ENCODE data around the gene TMEM271.

The TMEM271 gene

DNA sequence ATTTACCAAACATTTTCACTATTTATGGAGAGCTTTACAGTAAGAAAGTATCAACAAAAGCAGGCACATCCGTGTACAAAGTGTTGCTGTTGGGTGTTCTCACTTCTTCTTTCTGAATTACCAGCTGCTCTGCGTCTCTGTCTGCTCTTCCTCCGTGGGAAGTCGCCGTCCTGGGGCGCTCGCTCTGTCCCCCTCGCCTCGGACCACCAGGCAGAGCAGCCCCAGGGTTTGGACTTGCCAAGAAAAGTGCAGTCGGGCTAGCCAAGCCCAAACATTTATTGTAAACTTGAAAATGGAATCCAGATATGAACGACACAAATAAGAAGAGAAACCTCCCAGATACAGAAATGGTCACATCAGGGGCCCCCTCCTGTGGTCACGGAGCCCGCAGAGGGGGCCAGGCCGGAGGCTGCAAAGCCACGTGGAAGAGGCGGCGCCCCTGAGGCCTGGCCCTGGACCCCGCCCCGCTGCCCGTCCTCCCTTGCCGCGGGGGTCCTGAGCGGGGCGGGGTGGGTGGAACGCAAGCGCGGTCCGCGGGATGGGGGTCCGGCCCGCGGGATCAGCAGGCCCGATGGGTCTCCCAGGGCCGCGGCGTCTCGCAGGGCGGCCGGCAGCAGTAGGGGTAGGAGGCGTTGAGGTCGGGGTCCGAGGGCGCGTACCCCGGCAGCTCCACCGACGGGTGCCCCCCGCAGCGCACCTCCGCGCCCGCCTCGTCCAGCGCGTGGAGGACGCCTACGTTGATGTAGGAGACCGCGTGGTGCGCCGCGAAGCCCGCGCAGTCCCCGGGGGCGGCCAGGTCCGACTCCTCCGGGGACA lies 1.5 kb downstream of the TMEM271 start:
- no peak for TF ChIP-seq CTCF (IDR thresholded peaks at IDR 0.05; ENCODE audit: borderline replicate concordance, control extremely low read depth, extremely low read depth, insufficient read depth, missing control alignments)
- DNase-seq (ENCODE audit: low spot score): no peak
- in situ Hi-C loops (cut with MboI; ENCODE audit: low sequenced_read_pairs, unreplicated experiment): no loop called here

DNA sequence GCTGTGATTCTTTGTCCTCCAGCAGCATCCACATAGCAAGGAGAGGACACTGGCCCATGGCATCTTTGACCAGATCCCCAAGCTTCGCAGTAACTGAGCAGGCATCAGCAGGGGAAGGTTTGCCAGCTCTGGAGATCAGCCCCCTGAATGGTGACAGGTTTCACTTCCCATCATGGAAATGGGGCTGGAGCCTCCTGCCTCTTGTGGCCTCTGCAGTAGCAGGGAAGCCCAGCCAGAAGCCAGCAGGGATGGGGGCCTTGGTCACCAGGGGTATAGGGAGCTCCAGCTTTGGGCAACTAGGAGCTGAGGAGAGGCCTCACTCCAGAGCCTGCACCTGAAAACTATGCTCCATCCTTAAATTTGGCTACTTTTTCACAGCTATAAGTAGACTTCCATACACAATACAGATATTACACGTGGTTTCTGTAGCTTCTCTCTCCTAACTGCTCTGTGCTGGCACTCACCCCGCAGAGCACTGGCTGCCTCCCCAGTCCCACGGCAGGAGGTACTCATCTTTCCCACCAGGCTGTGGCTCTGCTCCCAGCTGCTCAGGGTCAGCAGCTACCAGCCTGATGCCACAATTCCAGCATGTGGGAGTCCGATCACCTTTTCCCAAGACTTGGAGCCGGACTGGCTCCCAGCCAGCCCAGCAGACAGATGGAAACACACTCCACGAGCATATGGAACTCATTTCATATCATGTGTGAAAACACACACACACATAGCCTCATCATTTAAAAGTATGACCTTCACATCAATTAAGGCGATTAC lies 2.8 kb downstream of the TMEM271 start:
- no peak for TF ChIP-seq CTCF (IDR thresholded peaks at IDR 0.05; ENCODE audit: borderline replicate concordance, control extremely low read depth, extremely low read depth, insufficient read depth, missing control alignments)
- DNase-seq (ENCODE audit: low spot score): no peak
- in situ Hi-C loops (cut with MboI; ENCODE audit: low sequenced_read_pairs, unreplicated experiment): no loop called here

- in situ Hi-C loops (cut with MboI; ENCODE audit: low sequenced_read_pairs, unreplicated experiment): no loop called here
- no peak for TF ChIP-seq CTCF (IDR thresholded peaks at IDR 0.05; ENCODE audit: borderline replicate concordance, control extremely low read depth, extremely low read depth, insufficient read depth, missing control alignments)
- DNase-seq (ENCODE audit: low spot score): no peak
Measured at GRCh38 chr4:572594-572993, 3.5 kb downstream of the TMEM271 start.

DNA sequence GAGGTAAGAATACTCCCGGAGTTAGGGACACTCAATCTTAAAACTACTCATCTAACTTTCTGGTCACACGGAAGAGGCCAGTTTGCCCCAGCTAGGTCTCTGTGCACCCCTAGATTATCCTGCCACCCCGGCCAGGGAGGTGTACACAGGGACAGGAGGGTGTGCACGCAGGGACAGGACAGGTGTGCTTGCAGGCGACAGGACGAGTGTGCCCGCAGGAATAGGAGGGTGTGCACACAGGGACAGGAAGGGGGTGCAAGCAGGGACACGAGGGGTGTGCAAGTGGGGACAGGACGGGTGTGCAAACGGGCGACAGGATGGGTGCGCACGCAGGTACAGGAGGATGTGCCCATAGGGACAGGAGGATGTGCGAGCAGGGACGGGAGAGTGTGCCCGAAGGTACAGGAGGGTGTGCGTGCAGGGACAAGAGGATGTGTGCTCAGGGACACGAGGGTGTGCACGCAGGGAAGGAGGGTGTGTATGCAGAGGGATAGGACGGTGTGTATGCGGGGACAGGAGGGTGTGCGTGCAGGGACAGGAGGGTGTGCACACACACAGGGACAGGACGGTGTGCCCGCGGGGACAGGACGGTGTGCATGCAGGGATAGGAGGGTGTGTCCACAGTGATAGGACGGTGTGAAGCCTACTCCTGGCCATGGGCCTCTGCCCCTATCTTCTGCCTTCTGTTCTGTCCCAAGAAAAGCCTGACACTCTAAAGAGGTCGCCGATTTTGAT lies 4.1 kb downstream of the TMEM271 start:
- TF ChIP-seq CTCF (IDR thresholded peaks at IDR 0.05; ENCODE audit: borderline replicate concordance, control extremely low read depth, extremely low read depth, insufficient read depth, missing control alignments): no peak
- DNase-seq (ENCODE audit: low spot score): no peak
- in situ Hi-C loops (cut with MboI; ENCODE audit: low sequenced_read_pairs, unreplicated experiment): no loop called here

GRCh38 chr4:570754-571153 lies 5.3 kb downstream of the TMEM271 start:
- in situ Hi-C loops (cut with MboI; ENCODE audit: low sequenced_read_pairs, unreplicated experiment): no loop called here
- no peak for DNase-seq (ENCODE audit: low spot score)
- no peak for TF ChIP-seq CTCF (IDR thresholded peaks at IDR 0.05; ENCODE audit: borderline replicate concordance, control extremely low read depth, extremely low read depth, insufficient read depth, missing control alignments)

GRCh38 chr4:569958-570667 lies 6.0 kb downstream of the TMEM271 start:
- no peak for DNase-seq (ENCODE audit: low spot score)
- in situ Hi-C loops (cut with MboI; ENCODE audit: low sequenced_read_pairs, unreplicated experiment): no loop called here
- TF ChIP-seq CTCF (IDR thresholded peaks at IDR 0.05; ENCODE audit: borderline replicate concordance, control extremely low read depth, extremely low read depth, insufficient read depth, missing control alignments): no peak
